Measurements from ENCODE around the gene XIAP.
"Not testable (repeated sequence)": the region's sequence is repeated elsewhere in the genome, so short reads cannot be mapped to it uniquely, and the experiment has no call there.

XIAP gene

GRCh38 chrX:123859846-123860838 is at the start of gene XIAP:
XIAP (plus strand) TSS chrX:123860053; CDS start chrX:123885663, 25,610 bp downstream.
- peak; percentile 91 for DNase-seq (ENCODE audit: low spot score)

GRCh38 chrX:123814343-123814742 is 45.5 kb upstream of the XIAP start:
- no peak for DNase-seq (ENCODE audit: low spot score)

GRCh38 chrX:123814934-123815394 is 44.9 kb upstream of the XIAP start:
- not testable (repeated sequence) for DNase-seq (ENCODE audit: low spot score)

GRCh38 chrX:123817288-123817894 is 42.5 kb upstream of the XIAP start:
- no peak for DNase-seq (ENCODE audit: low spot score)

GRCh38 chrX:123818243-123818642 is 41.6 kb upstream of the XIAP start:
- peak; percentile 58 for DNase-seq (ENCODE audit: low spot score)

- DNase-seq (ENCODE audit: low spot score) = no peak
Measured at GRCh38 chrX:123822965-123823364, 36.9 kb upstream of the XIAP start.

- DNase-seq (ENCODE audit: low spot score) = no peak
Measured at GRCh38 chrX:123830309-123830708, 29.5 kb upstream of the XIAP start.

GRCh38 chrX:123833387-123833786 is 26.5 kb upstream of the XIAP start:
- DNase-seq (ENCODE audit: low spot score) = peak; percentile 42

GRCh38 chrX:123834116-123834515 is 25.7 kb upstream of the XIAP start:
- no peak for DNase-seq (ENCODE audit: low spot score)

GRCh38 chrX:123835661-123836371 is 24.0 kb upstream of the XIAP start:
- DNase-seq (ENCODE audit: low spot score) = peak; percentile 36

GRCh38 chrX:123845129-123845528 is 14.7 kb upstream of the XIAP start:
- not testable (repeated sequence) for DNase-seq (ENCODE audit: low spot score)

GRCh38 chrX:123846577-123847038 is 13.2 kb upstream of the XIAP start:
- DNase-seq (ENCODE audit: low spot score) = no peak

- no peak for DNase-seq (ENCODE audit: low spot score)
Measured at GRCh38 chrX:123847056-123847455, 12.8 kb upstream of the XIAP start.

GRCh38 chrX:123849096-123849495 is 10.8 kb upstream of the XIAP start:
- no peak for DNase-seq (ENCODE audit: low spot score)

GRCh38 chrX:123849906-123850305 is 9.9 kb upstream of the XIAP start:
- not testable (repeated sequence) for DNase-seq (ENCODE audit: low spot score)

- DNase-seq (ENCODE audit: low spot score) = no peak
Measured at GRCh38 chrX:123851079-123851478, 8.8 kb upstream of the XIAP start.

- no peak for DNase-seq (ENCODE audit: low spot score)
Measured at GRCh38 chrX:123854329-123854728, 5.5 kb upstream of the XIAP start.

GRCh38 chrX:123859409-123859845 is 426 bp upstream of the XIAP start:
- DNase-seq (ENCODE audit: low spot score) = peak; percentile 85

- DNase-seq (ENCODE audit: low spot score) = no peak
Measured at GRCh38 chrX:123860983-123861382, 1.1 kb downstream of the XIAP start.

GRCh38 chrX:123869488-123869887 is 9.6 kb downstream of the XIAP start:
- no peak for DNase-seq (ENCODE audit: low spot score)

GRCh38 chrX:123871309-123871708 is 11.5 kb downstream of the XIAP start:
- no peak for DNase-seq (ENCODE audit: low spot score)

GRCh38 chrX:123873956-123874355 is 14.1 kb downstream of the XIAP start:
- no peak for DNase-seq (ENCODE audit: low spot score)
